Fibroblast of skin of abdomen (primary cell): ENCODE data around the gene TECR. TPM values are rescaled to one million over a fixed set of nuclear protein-coding genes. Genes with fewer than 3 reads are reported as not detected.
"Not testable (repeated sequence)": the region's sequence is repeated elsewhere in the genome, so short reads cannot be mapped to it uniquely, and the experiment has no call there.

Source experiments
- DNase-seq: peaks from one replicate; pipeline ENCODE4 v3.0.0-alpha.2; 2013
- polyA plus RNA-seq, 2 experiments: library from polyadenylated mRNA; unstranded; fragments of 120-200 nt; gene quantifications; one replicate each; pipeline ENCODE4 v1.2.1, GENCODE V29; 2013; ENCODE audit not compliant: insufficient read length in 2 of 2

The TECR gene, protein sequence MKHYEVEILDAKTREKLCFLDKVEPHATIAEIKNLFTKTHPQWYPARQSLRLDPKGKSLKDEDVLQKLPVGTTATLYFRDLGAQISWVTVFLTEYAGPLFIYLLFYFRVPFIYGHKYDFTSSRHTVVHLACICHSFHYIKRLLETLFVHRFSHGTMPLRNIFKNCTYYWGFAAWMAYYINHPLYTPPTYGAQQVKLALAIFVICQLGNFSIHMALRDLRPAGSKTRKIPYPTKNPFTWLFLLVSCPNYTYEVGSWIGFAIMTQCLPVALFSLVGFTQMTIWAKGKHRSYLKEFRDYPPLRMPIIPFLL
- 81.3 TPM for polyA plus RNA-seq (2013, experiment 1 of 2; ENCODE audit: insufficient read length)
- polyA plus RNA-seq (2013, experiment 2 of 2; ENCODE audit: insufficient read length) = 87.8 TPM

DNA sequence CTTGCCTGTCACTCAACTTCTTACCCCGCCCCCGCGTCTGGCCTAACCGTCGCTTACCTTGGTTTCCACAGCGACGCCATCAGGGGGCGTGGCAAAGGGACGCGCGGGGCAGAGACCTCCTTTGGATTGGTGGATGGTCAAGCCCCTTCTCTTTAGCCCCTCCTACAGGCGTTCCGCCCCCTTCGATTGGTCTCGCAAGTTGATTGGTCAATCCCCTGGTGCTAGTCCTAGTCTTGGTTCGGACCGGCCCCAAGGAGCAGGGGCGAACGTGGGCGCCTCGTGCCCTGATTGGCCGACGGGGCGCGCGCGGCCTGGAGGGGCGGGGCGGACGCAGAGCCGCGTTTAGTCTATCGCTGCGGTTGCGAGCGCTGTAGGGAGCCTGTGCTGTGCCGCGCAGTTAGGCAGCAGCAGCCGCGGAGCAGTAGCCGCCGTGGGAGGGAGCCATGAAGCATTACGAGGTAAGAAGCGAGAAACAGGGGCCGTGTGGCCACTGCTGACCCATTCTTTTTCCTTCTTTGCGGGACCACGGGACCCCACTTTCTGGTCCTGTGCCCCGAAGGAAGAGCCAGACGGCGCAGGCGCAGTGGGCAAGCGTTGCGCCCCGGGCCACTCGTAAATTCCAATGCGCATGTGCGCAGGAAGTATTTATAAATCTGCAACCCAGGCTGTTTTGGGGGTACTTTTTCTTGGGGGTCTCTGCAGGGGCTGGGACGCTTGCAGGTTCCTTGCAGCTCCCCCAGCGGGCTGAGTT, at the start of gene TECR:
TSS of gene TECR (plus strand) at position 341 of the 751 bp plus-strand sequence. CDS start at position 444, 103 bp downstream.
- peak; percentile 100 for DNase-seq

DNA sequence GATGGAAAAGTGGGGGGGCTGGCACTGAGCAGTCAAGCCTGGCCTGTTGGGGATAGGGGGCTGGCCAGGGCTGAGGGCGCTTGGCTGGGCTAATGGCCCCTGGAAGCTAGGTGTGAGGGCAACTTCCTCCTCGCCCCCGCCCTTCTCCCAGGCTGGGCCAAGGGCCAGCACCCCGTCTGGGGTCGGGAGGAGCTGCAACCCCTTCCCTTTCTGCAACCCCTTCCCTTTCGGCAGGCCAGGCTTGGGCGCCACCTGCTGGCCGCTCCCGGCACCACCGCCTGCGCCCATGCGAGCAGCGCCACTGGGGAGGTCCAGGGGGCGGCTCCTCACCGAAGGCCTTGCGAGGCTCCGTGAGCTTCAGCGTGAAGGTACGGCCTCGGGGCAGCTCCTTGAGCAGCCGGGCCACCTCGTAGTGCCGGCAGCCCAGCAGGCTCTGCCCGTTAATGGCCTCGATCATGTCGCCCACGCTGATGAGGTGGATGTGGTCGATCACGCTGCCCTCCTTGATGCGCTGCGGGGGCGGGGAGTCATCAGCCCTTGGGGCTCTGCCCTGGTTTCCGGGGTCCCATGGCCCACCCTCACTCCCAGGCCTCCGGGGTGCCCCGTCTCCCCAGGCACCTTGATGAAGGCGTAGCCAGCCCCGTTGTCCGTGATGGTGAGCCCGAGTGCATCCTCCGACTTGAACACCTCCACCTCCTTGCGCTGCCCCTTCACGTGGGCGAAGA, 49.3 kb upstream of the TECR start:
- no peak for DNase-seq

DNA sequence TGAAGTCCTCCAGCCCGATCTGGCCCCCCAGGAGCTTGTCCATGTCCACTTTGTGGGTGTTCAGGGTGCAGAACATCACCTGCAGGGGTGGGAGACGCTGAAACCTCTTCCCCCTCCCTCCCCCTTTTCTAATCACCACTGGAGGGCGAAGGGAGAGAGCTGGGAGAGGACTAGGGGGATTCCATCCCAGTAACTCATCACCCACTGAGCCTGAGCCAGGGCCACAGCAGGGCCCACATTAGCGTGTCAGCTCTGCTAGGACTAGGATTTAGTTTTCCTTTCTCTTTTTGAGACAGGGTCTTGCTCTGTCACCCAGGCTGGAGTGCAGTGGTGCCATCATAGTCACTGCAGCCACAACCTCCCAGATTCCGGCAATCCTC, 48.7 kb upstream of the TECR start:
- DNase-seq = peak; percentile 67

DNA sequence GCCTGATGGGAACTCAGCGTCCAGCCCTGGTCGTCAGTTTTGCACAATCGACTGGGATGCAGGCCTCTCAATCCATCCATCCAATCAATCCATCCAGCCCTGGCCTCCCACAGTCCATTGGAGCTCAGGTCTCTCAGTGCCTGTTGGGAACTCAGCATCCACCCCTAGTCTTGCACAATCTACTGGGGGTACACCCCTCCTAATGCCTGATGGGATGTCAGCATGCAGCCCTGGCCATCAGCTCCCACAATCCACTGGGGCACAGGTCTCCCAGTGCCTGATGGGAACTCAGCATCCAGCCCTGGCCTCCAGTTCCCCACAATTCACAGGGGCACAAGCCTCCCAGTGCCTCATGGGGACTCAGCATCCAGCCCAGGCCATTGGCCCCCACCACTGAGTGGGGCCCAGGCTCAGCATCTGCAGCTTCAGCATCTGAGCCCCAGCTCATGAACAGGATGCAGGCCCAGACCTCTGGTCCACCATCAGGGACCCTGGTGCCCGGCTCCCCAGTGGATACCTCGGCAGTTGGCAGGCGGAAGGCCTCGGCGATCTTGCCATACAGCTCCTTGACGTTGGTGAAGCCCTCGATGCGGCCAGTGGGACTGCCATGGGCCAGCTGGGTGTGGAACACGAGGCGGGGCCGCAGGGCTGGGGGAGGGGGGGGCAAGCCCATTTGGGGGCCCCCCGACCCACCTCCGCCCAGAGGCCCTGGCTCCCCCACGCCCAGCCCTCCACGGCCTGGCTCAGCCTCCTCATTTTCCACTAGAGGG, 47.0 kb upstream of the TECR start:
- DNase-seq = no peak

DNA sequence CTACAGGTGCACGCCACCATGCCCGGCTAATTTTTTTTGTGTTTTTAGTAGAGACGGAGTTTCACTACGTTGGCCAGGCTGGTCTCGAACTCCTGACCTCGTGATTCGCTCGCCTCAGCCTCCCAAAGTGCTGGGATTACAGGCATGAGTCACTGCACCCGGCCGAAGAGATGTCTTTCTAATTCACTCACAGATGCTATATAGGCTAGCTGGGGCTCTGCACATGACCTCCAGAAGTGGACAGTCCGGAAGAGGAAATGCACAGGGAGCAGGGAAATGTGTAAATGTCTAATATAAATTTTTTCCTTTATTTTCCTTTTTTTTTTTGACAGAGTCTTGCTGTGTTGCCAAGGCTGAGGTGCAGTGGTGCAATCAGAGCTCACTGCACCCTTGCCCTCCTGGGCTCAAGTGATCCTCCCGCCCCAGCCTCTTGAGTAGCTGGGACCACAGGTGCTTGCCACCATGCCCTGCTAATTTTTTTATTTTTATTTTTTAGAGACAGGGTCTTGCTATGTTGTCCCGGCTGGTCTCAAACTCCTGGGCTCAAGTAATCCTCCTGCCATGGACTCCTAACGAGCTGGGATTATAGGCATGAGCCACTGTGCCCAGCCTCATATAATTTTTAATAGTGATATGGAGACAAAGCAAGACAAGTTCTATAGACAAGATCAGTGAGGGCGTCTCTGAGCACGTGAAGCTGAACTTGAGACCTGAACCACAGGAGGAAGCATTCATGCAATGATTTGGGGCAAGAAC, 41.8 kb upstream of the TECR start:
- DNase-seq = no peak

DNA sequence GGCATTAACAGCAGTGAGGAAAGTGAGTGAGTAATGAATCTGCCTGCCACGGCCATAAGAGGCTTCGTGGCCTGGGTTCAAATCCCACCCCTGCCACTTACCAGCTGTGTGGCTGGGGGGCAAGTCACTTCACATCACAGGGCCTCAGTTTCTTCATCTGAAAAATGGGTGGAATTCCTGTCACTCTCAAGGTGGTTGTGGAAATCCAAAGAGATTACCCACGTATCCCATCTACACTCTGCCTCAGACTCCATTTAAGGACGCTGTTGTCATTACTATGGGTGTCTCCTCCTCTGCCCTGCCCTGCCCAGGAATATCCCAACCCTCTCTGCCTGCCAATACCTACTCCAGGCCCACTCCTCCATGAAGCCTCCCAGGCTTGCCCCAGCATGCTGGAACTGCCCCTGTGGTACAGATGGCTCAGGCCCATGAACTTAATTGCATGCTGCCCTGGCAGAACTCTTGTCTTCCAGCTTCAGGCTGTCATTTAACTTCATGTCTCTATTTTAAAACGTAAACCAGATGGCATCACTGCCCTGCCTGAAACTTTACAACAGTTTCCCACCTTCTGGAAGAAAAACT, 36.5 kb upstream of the TECR start:
- no peak for DNase-seq

DNA sequence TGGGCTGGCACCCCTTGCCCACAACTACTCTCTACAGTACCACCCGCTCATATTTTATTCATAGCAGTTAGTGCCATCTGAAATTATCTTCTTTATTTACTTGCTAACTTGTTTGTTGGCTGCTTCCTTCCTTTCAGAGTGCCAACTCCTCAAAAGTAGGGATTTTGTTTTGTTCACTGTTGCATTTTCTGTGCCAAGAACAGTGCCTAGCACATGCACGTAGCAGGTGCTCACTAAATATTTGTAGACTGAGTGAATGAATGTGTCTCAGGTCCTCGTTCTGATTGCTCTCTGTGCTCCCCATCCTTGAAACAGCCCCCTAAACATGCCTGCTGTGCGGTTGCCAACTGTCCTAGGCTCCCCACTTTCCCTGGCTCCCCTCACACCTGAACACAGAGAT, 35.0 kb upstream of the TECR start:
- no peak for DNase-seq

DNA sequence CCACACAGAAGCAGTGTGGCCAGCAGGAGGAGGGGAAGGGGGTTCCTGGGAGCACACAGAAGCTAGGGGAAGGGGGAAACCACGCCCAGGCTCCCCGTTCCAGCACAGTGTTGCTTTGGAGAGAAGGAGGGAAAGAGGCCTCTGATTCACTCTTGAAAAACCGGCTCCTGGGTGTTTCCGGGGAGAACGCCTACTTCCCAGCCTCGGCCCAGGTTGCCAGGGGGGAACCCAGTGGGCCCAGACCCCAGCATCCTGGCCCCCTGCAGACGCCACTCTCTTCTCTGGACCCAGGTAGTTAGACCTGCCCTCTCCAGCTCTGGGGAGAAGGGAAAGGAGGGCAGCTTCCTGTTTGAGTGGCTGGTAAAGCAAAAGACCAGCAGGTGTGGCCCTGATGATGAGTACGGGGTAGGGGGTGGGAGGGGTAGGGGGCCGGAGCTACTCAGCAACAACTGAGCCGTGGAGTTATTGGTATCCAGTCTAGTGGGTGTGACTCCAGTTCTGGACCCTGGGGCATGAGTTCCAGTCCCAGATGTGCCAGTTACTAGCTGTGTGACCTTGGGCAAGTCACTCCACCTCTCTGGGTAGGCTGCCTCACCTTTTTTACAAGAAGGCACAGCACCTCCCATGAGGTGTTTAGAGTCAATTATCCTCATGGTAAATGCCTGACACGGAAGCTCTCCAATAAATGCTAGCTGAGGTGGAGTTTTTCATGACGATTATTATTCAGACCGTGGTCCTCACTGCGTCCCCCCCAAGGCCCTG, 34.3 kb upstream of the TECR start:
- no peak for DNase-seq

DNA sequence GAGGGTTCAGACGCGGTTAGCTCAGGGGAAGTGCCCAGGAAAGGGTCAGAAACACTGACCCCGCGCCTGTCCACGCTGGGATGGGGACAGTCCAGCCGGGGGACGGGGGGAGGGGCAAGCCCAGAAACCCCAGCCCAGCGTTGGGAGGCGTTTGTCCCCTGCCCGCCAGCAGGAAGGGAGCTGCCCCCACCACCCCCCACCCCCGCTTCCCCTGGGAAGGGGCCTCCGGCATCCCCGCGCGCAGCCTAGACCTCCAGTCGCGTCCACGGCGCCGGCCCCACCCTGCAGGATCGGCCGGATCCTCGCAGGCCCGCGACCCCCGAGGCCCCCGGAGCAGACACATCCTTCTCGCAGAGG, 33.7 kb upstream of the TECR start:
- DNase-seq = no peak

DNA sequence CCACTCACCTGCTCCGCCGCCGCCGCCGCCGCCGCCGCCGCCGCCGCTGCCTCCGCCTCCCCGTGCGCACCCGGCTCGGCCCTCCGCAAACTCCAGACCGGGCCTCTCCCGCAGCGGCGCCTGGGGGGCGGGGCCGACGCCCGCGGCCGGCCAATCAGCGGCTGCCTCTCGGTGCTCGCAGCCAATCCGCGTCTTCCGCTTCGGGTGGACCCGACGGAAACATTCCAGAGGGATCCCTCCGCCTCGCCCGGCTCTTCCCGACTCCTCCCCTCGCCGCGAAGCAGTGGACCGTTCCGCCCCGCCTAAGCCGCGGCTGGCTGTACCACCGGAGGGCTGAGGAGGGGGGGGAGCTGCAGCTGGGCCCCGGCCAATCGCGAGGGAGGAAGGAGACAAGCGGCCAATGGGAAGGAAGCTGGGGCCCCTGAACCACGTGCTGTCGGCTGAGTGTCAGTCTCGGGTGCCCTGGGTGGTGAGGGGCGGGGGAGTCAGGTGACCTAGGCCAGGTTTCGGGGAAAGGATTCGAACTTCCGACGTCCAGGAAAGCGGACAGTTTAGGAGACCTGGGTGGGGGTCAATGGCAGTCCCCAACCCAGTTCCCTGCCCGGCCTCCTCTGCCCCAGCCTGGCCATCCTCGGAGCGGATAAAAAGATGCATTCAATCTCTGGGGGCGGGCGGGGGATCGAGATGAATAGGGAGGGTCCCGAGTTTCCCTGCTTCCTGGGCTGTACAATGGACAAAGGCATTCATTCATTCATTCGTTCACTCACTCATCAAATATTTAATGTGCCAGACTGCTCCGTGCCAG, 33.2 kb upstream of the TECR start, which contains the start of gene GIPC1:
TSS of gene GIPC1 (minus strand) at position 99 of the 805 bp plus-strand sequence. CDS start 13,151 bp downstream, outside the sequence.
- peak; percentile 99 for DNase-seq

DNA sequence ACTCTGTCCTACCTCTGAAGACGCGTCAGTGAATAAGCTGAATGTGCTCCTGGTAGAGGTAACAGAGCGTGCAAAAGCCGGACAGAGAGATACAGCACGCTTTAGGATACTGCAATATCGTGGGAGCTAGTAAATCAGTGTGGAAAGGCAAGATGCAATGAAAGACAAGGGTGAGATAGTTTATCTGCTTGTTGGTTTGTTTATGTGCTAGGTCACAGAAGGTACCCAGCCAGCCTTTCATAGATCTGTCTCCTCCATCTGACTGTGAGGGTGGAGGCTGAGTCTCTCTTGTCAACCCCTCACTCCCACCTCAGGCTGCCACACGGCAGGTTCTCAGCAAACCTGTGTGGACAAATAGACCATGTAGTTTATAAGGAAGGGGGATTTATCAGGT, 32.6 kb upstream of the TECR start:
- DNase-seq = no peak

DNA sequence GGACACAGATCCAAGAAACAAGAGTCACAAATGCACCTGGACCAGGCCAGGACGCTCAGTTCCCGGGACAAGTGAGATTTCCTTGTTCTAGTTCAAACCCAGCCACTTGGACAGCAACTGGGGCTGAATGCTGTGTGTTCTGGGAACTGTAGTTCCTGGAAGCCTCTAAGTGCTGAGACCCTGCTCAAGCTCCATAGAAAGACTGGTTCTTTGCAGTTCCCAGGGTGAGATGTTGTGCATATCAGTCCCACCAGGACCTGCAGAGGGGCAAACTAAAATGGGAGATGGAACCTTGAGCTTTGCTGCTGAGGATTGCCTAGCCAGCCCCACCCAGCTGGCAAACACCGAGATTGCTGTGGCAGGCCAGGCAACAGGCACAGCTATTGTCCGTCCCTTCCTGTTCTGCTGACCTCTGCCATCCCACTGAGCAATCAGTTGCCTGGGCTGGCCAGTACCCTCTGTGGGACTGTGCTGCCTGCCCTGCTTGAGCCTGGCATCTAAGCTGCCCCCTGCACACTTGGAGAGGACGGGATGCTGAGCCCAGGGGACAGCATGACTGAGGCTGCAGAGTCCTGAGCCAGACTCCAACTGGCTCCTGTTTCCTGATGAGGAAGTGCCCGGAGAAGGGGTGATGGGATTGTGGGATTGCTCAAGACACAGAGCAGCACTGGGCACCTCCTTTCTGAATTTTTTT, 32.0 kb upstream of the TECR start:
- DNase-seq = no peak

DNA sequence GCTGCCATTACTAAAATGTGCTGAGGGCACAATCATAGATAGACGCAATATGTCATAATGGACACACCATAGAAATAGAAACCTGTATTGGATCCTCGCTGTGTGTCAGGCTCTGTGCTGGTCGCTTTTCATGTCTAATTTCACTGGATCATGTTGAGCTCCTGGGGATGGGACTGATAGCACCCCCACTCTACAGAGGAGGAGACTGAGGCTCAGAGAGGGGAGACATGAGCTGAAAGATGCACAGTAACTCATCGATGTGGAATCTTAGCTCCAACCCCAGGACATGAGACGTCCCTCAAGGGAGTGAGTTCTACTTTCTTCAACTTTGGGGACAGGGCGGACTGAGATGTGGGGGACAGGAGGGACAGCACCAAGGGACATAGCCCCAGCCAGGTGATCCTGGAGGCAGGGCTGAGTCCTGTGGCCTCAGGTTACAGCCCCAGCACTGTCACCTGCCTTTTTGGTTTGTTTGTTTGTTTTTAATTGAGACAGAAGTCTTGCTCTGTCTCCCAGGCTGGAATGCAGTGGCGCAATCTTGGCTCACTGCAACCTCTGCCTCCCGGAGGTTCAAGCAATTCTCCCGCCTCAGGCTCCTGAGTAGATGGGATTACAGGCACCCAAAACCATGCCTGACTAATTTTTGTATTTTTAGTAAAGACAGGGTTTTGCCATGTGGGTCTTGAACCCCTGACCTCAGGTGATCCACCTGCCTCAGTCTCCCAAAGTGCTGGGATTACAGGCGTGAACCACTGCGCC, 26.9 kb upstream of the TECR start:
- DNase-seq = peak; percentile 28

DNA sequence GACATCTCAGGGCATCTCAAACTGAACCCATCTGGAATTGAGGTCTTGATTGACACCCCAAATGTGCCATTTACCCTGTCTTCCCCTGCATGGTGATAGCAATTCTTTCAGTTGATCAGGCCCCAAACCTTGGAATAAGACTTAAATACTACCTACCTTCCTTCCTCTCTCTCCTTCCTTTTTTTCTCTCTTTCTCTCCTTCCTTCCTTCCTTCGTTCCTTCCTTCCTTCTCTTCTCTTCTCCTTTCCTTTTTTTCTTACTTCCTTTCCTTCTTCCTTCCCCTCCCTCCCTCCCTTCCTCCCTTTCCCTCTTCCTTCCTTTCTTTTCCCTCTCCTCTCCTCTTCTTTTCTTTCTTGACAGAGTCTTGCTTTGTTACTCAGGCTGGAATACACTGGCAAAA, 26.1 kb upstream of the TECR start:
- DNase-seq = no peak

DNA sequence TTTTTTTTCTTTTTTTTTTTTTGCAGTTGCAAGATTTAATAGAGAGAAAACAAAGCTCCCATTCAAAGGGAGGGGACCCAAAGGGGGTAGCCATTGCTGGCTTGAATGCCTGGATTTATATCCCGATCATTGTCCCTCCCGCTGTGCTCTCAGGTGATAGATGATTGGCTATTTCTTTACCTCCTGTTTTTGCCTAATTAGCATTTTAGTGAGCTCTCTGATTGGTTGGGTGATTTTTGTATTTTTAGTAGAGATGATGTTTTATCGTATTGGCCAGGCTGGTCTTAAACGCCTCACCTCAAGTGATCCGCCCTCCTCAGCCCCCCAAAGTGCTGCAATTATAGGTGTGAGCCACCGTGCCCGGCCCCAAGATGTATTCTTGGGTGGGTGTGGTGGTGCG, 24.8 kb upstream of the TECR start:
- not testable (repeated sequence) for DNase-seq

DNA sequence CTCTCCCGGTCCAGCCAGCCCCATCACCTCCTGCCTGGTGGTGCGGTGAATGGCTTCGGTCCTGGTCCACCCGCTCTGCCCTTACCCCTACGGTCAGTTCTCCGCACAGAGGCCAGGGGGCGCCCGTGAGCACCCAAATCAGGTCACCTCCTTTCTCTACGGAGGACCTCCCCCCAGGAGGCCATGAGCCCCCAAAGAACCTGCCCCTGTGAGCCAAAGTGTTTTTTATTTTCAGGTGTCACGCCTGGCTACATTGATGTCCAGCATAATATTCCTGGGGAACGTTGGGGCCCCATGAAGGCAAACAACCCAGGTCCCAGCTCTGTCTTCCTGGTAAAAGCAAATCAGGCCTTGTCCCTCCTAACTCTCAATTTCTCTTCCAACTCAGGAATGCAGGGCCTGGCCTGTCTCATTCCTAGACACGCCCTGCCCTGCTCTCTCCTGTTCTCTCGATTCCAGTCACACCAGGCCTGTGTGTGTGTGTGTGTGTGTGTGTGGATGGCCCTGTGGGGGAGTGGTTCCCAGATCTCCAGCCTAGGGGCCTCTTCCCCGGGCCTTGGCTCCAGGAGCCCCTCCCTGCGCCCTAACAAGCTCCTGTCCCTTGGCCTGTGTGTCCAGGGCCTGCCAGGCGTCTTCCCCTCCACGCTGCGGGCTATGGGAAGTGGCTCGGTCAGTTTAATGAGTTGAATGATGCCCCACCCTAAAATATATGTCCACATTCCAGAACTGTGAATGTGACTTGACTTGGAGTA, 23.7 kb upstream of the TECR start:
- peak; percentile 88 for DNase-seq
